Measurements from ENCODE around the gene SAAL1.
"Not testable (repeated sequence)": the region's sequence is repeated elsewhere in the genome, so short reads cannot be mapped to it uniquely, and the experiment has no call there.

SAAL1 gene

DNA sequence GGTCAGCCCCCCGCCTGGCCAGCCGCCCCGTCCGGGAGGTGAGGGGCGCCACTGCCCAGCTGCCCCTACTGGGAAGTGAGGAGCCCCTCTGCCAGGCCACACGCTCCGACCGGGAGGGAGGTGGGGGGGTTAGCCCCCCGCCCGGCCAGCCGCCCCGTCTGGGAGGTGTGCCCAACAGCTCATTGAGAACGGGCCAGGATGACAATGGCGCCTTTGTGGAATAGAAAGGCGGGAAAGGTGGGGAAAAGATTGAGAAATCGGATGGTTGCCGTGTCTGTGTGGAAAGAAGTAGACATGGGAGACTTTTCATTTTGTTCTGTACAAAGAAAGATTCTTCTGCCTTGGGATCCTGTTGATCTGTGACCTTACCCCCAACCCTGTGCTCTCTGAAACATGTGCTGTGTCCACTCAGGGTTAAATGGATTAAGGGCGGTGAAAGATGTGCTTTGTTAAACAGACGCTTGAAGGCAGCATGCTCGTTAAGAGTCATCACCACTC, 15.5 kb upstream of the SAAL1 start:
- not testable (repeated sequence) for H3K27me3 ChIP-seq (replicated peaks; ENCODE audit: control insufficient read depth, insufficient read depth, low read length, poor library complexity, severe bottlenecking); H3K9me3 ChIP-seq (ENCODE audit: control insufficient read depth, low read length); H3K4me1 ChIP-seq (ENCODE audit: control insufficient read depth, insufficient read depth, low read length, poor library complexity, severe bottlenecking); DNase-seq; H3K27ac ChIP-seq (ENCODE audit: insufficient read depth, low read length, poor library complexity, severe bottlenecking); H3K4me3 ChIP-seq (ENCODE audit: insufficient read depth, low read depth, low read length, poor library complexity, severe bottlenecking); H3K36me3 ChIP-seq (ENCODE audit: control insufficient read depth, insufficient read depth, low read length)

DNA sequence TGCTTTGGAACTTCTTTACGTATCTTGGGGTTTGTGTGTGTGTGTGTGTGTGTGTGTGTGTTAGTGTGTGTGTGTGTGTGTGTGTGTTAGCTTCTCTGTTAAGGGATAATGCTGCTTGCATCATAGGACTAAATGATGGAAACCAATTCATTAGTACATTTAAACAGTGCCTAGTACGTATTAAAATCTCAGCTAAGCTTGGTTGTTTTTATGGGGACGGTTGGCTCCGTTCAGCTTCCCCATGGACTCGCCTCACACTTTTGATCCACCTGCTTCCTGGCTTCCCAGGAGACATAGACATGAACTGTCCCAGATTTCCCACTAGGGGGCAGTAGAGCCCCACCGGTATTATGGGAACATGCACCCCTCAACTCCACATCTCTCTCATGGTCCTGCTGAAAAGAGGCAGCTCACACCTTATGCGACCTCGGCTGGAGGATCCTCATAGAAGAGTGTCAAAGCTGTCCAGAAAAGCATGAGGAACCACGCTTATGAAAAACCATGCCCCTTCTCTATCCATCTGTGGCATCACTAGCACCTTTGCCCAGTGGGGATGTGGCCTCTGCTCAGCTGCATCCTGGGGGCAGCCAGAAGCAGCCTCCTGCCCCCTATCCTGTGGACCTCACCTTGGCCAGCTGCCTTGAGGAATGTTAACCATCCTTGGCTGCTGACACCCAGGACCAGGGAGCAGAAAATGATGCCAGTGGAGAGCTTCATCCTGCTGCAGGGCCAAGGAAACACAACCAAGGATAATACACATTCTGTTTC, 9.7 kb upstream of the SAAL1 start:
- Histone ChIP-seq H3K36me3 (ENCODE audit: control insufficient read depth, insufficient read depth, low read length) (no peaks in the 10 kb centered on the region), H3K27me3 (replicated peaks; ENCODE audit: control insufficient read depth, insufficient read depth, low read length, poor library complexity, severe bottlenecking) (no peaks in the 10 kb centered on the region), H3K4me1 (ENCODE audit: control insufficient read depth, insufficient read depth, low read length, poor library complexity, severe bottlenecking) (no peaks in the 10 kb centered on the region)

DNA sequence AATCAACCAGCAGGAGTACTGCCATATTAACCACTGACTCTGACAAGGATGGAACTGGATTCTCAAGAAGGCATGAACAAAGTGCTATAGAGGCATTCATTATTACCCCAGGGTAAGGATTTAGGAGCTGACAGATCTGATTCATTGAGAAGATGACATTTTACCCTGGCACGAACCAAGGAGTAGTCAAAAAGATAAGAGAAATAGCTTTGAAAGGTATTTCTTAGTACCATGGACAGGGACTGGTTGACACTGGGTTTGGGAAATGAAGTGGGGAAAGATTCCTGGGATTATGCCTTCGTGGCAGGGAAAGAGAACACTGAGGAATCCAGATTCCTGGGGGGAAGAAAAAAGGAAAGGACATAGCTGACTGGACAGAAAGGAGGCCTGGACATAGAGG, 5.1 kb upstream of the SAAL1 start:
- Histone ChIP-seq H3K4me1 (ENCODE audit: control insufficient read depth, insufficient read depth, low read length, poor library complexity, severe bottlenecking) (peaks cover 4% of the 10 kb centered on the region), H3K4me3 (ENCODE audit: insufficient read depth, low read depth, low read length, poor library complexity, severe bottlenecking) (no peak overlapping the region), H3K27ac (ENCODE audit: insufficient read depth, low read length, poor library complexity, severe bottlenecking) (no peak overlapping the region), H3K27me3 (replicated peaks; ENCODE audit: control insufficient read depth, insufficient read depth, low read length, poor library complexity, severe bottlenecking) (no peaks in the 10 kb centered on the region), H3K36me3 (ENCODE audit: control insufficient read depth, insufficient read depth, low read length) (no peaks in the 10 kb centered on the region), H3K9me3 (ENCODE audit: control insufficient read depth, low read length) (no peaks in the 10 kb centered on the region)
- DNase-seq: no peak

More for the DNA sequence above, 9.7 kb upstream of the SAAL1 start:
- no peak overlapping the region for H3K27ac ChIP-seq (ENCODE audit: insufficient read depth, low read length, poor library complexity, severe bottlenecking)
- no peaks in the 10 kb centered on the region for H3K9me3 ChIP-seq (ENCODE audit: control insufficient read depth, low read length)
- H3K4me3 ChIP-seq (ENCODE audit: insufficient read depth, low read depth, low read length, poor library complexity, severe bottlenecking): no peak overlapping the region
- peak; percentile 23 to 57 (median 40) for DNase-seq

DNA sequence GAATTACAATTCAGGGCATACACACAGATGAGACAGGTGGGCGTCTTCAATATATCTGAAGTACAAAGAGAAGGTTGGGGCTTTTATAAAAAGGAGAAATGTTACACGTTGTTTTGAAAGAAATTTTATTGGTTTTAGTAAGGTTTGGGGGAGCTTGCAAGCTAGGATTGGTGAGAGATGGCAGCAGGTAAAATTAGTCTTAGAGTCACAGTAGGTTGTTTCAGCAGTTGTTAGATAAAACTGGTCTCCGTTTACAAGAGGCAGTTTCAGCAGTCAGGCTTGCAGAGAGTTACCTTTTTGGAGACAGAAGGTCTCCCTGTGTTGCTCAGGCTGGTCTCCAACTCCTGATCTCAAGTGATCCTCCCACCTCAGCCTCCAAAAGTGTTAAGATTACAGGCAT, 2.4 kb upstream of the SAAL1 start:
- Histone ChIP-seq H3K36me3 (ENCODE audit: control insufficient read depth, insufficient read depth, low read length) (no peaks in the 10 kb centered on the region), H3K9me3 (ENCODE audit: control insufficient read depth, low read length) (no peaks in the 10 kb centered on the region), H3K4me3 (ENCODE audit: insufficient read depth, low read depth, low read length, poor library complexity, severe bottlenecking) (no peak overlapping the region), H3K4me1 (ENCODE audit: control insufficient read depth, insufficient read depth, low read length, poor library complexity, severe bottlenecking) (peaks cover 11% of the 10 kb centered on the region), H3K27ac (ENCODE audit: insufficient read depth, low read length, poor library complexity, severe bottlenecking) (no peak overlapping the region), H3K27me3 (replicated peaks; ENCODE audit: control insufficient read depth, insufficient read depth, low read length, poor library complexity, severe bottlenecking) (no peaks in the 10 kb centered on the region)
- no peak for DNase-seq

DNA sequence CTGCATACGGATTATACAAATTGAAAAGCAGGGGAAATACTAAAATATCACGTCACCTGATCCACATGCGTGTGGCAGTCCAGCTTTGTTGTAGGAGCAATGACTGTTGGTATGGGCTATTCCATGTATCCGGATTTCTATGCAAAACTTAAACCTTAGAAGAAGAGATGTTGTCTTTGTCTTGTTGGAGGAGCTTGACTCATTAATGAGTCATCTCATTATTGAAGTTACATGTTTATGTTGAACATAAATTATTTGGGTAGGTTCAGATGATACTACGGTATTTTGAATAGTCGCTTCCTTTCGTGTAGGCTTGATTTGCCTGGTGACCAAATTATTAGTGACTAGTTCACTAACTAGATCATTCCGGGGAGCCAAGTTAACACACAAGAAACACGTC, 806 bp upstream of the SAAL1 start:
- Histone ChIP-seq H3K9me3 (ENCODE audit: control insufficient read depth, low read length) (no peaks in the 10 kb centered on the region), H3K27me3 (replicated peaks; ENCODE audit: control insufficient read depth, insufficient read depth, low read length, poor library complexity, severe bottlenecking) (no peaks in the 10 kb centered on the region), H3K4me3 (ENCODE audit: insufficient read depth, low read depth, low read length, poor library complexity, severe bottlenecking) (no peak overlapping the region), H3K27ac (ENCODE audit: insufficient read depth, low read length, poor library complexity, severe bottlenecking) (no peak overlapping the region), H3K4me1 (ENCODE audit: control insufficient read depth, insufficient read depth, low read length, poor library complexity, severe bottlenecking) (peaks cover 11% of the 10 kb centered on the region), H3K36me3 (ENCODE audit: control insufficient read depth, insufficient read depth, low read length) (peaks cover 7% of the 10 kb centered on the region)
- DNase-seq: no peak

DNA sequence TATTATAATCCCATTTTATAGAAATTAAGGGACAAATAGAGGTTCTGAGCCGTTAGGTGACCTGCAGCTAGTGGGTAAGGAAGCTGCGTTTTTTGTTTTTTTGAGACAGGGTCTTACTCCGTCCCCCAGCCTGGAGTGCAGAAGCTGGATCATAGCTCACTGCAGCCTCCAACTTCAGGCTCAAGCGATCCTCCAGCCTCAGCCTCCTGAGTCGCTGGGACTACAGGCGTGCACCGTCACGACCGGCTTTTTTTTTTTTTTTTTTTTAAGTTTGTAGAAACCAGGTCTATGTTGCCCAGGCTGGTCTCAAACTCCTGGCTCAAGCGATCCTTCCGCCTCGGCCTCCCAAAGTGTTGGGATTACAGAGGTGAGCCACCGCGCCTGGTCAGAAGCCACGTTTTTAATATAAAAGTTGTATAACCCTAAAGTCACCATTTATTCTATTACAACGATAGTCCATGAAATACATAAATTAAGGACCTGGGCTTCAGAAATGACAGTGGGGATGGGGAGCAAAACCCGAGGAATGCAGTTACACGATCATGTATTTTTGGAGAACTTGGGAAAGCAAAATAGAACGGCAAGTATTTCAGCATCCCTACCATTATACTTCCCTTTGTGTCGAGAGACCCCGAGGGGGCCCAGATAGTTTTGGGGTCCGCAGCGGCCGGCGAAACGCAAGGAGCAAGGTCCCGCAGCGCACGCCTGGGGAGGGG, 638 bp downstream of the SAAL1 start:
- H3K4me3 ChIP-seq (ENCODE audit: insufficient read depth, low read depth, low read length, poor library complexity, severe bottlenecking): peak overlapping the region; percentile 92
- no peaks in the 10 kb centered on the region for H3K27me3 ChIP-seq (replicated peaks; ENCODE audit: control insufficient read depth, insufficient read depth, low read length, poor library complexity, severe bottlenecking)
- H3K36me3 ChIP-seq (ENCODE audit: control insufficient read depth, insufficient read depth, low read length): peaks cover 7% of the 10 kb centered on the region
- H3K9me3 ChIP-seq (ENCODE audit: control insufficient read depth, low read length): no peaks in the 10 kb centered on the region
- DNase-seq: no peak
- peaks cover 11% of the 10 kb centered on the region for H3K4me1 ChIP-seq (ENCODE audit: control insufficient read depth, insufficient read depth, low read length, poor library complexity, severe bottlenecking)
- H3K27ac ChIP-seq (ENCODE audit: insufficient read depth, low read length, poor library complexity, severe bottlenecking): peak overlapping the region; percentile 67

DNA sequence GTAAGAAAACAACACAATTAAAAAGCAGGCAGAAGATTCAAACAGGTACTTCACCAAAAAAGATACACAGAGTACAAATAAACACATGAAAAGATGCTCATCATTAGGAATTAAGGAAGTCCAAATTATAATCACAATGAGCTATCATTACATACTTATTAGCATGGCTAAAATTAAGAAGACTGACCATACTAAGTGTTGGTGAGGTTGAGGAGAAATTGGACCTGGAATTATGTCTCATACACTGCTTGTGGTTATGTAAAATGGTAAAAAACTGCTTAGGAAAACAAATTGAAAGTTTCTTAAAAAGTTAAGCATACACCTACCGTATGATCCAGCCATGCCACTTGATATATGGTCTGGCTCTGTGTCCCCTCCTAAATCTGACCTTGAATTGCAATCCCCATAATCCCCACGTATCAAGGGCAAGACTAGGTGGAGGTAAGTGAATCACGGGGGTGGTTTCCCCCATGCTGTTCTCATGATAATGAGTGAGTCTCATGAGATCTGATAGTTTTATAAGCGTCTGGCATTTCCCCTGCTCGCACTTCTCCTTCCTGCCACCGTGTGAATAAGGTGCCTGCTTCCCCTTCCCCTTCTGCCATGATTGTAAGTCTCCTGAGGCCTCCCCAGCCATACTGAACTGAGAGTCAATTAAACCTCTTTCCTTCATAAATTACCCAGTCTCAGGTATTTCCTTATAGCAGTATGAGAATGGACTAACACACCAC, 4.8 kb downstream of the SAAL1 start:
- Histone ChIP-seq H3K4me3 (ENCODE audit: insufficient read depth, low read depth, low read length, poor library complexity, severe bottlenecking) (no peak overlapping the region), H3K36me3 (ENCODE audit: control insufficient read depth, insufficient read depth, low read length) (peaks cover 13% of the 10 kb centered on the region), H3K27ac (ENCODE audit: insufficient read depth, low read length, poor library complexity, severe bottlenecking) (no peak overlapping the region), H3K27me3 (replicated peaks; ENCODE audit: control insufficient read depth, insufficient read depth, low read length, poor library complexity, severe bottlenecking) (no peaks in the 10 kb centered on the region), H3K9me3 (ENCODE audit: control insufficient read depth, low read length) (no peaks in the 10 kb centered on the region), H3K4me1 (ENCODE audit: control insufficient read depth, insufficient read depth, low read length, poor library complexity, severe bottlenecking) (peaks cover 8% of the 10 kb centered on the region)
- DNase-seq: no peak

DNA sequence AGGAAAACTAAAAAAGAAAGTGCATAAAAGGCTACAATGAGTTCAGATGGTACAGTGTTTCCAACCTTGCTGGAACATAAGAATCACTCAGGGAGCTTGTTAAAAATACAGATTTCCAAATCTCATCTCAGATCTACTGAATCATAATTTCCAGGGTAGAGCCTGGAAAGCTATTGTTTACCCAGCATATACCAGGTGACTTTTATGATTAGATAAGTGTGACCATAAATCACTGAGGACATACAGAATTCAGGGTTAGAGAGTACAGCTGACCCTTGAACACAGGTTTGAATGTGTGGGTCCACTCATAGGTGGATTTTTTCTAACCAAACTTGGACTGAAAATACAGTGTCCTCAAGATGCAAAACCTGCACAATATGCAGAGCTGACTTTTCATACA, 11.9 kb downstream of the SAAL1 start:
- H3K4me3 ChIP-seq (ENCODE audit: insufficient read depth, low read depth, low read length, poor library complexity, severe bottlenecking): no peak overlapping the region
- H3K9me3 ChIP-seq (ENCODE audit: control insufficient read depth, low read length): no peaks in the 10 kb centered on the region
- H3K27ac ChIP-seq (ENCODE audit: insufficient read depth, low read length, poor library complexity, severe bottlenecking): no peak overlapping the region
- no peak for DNase-seq
- H3K36me3 ChIP-seq (ENCODE audit: control insufficient read depth, insufficient read depth, low read length): peaks cover 53% of the 10 kb centered on the region
- H3K4me1 ChIP-seq (ENCODE audit: control insufficient read depth, insufficient read depth, low read length, poor library complexity, severe bottlenecking): no peaks in the 10 kb centered on the region
- no peaks in the 10 kb centered on the region for H3K27me3 ChIP-seq (replicated peaks; ENCODE audit: control insufficient read depth, insufficient read depth, low read length, poor library complexity, severe bottlenecking)

DNA sequence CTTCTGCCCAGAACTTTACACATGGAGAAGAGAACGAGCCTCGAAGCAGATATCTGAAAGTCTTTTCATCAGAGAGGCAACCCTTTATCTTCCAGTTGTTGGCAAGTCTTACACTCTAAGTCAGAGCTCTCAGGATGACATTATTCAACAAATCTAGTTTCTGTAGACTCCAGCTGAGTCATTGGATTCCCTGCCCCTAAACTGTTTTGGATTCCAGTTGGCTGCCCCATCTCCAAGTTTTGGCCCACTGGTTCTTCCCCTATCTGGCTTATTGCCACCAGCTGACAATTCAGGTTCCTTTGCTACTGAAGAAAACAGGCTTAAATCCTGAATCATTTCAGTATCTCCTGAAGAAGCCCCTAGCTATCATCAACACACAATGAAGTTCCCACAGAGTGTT, 14.2 kb downstream of the SAAL1 start:
- no peak overlapping the region for H3K27ac ChIP-seq (ENCODE audit: insufficient read depth, low read length, poor library complexity, severe bottlenecking)
- no peaks in the 10 kb centered on the region for H3K9me3 ChIP-seq (ENCODE audit: control insufficient read depth, low read length)
- H3K4me3 ChIP-seq (ENCODE audit: insufficient read depth, low read depth, low read length, poor library complexity, severe bottlenecking): no peak overlapping the region
- no peaks in the 10 kb centered on the region for H3K4me1 ChIP-seq (ENCODE audit: control insufficient read depth, insufficient read depth, low read length, poor library complexity, severe bottlenecking)
- H3K27me3 ChIP-seq (replicated peaks; ENCODE audit: control insufficient read depth, insufficient read depth, low read length, poor library complexity, severe bottlenecking): no peaks in the 10 kb centered on the region
- H3K36me3 ChIP-seq (ENCODE audit: control insufficient read depth, insufficient read depth, low read length): peaks cover 61% of the 10 kb centered on the region
- no peak for DNase-seq

DNA sequence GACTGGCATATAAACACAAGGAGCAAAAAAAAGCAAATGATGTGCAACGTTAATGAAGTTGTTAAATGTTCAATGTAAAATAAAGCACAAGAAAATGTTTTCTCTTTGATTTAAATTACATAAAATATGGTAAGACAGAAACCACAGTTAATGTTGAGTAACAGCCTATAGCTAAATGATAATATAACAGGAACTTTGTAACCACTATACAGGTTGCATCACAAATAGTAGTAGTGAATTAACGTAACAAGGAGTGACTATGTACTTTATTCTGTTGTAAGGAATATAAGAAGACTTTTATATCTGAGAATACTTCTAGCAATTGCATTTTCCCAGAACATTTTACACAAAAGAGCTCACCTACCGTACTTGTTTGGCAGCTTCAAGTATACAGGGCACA, 16.9 kb downstream of the SAAL1 start:
- Histone ChIP-seq H3K27ac (ENCODE audit: insufficient read depth, low read length, poor library complexity, severe bottlenecking) (no peak overlapping the region), H3K36me3 (ENCODE audit: control insufficient read depth, insufficient read depth, low read length) (peaks cover 46% of the 10 kb centered on the region), H3K9me3 (ENCODE audit: control insufficient read depth, low read length) (no peaks in the 10 kb centered on the region), H3K27me3 (replicated peaks; ENCODE audit: control insufficient read depth, insufficient read depth, low read length, poor library complexity, severe bottlenecking) (no peaks in the 10 kb centered on the region), H3K4me3 (ENCODE audit: insufficient read depth, low read depth, low read length, poor library complexity, severe bottlenecking) (no peak overlapping the region), H3K4me1 (ENCODE audit: control insufficient read depth, insufficient read depth, low read length, poor library complexity, severe bottlenecking) (no peaks in the 10 kb centered on the region)
- no peak for DNase-seq
